Naive thymus-derived CD4-positive, alpha-beta T cell (primary cell): ENCODE results near the gene HAND2. TPM values are rescaled to one million over a fixed set of nuclear protein-coding genes. Genes with fewer than 3 reads are reported as not detected.

Experiments used
- ATAC-seq: fragments of 150-1000 bp; cut with Tn5 transposase; 2 replicates; pipeline ENCODE4 v1.10.0; 2021; ENCODE audit warnings: mild to moderate bottlenecking, moderate library complexity
- CTCF ChIA-PET: fragments of 350-600 bp; sonication (Branson Sonifier 250); formaldehyde crosslinking; loops from one replicate; lab custom pipeline; 2021; ENCODE audit warnings: antibody characterized with exemption; lab: Charles Lee
- POLR2A ChIA-PET: fragments of 350-600 bp; sonication (Branson Sonifier 250); formaldehyde crosslinking; loops from one replicate; lab custom pipeline; 2021; ENCODE audit warnings: antibody characterized with exemption, inconsistent platforms; lab: Charles Lee
- DNase-seq, 9 donors: peaks; one replicate each; pipeline versions ENCODE4 v3.0.0 to v3.0.0-alpha.2; 2020 to 2022; ENCODE audit warnings: mixed read lengths in 1 of 9
- H3K27ac ChIP-seq: one replicate; pipeline ENCODE4 v1.7.0; 2013; ENCODE audit warnings: mild to moderate bottlenecking, low read depth, low read length, moderate library complexity
- H3K27me3 ChIP-seq, 2 donors: one replicate each; pipeline ENCODE4 v1.7.0; 2013; ENCODE audit warnings: low read length in 2 of 2, mild to moderate bottlenecking in 2 of 2, moderate library complexity in 2 of 2; ENCODE audit not compliant: control insufficient read depth in 2 of 2, insufficient read depth in 2 of 2
- H3K36me3 ChIP-seq, 3 experiments: 1 replicate in 2 of 3; 2 replicates in 1 of 3; pipeline ENCODE4 v1.7.0; 2013; ENCODE audit warnings: low read length in 3 of 3, mild to moderate bottlenecking in 3 of 3, moderate library complexity in 1 of 3; ENCODE audit not compliant: insufficient read depth in 3 of 3, control insufficient read depth in 2 of 3
- H3K4me1 ChIP-seq, 2 donors: one replicate each; pipeline ENCODE4 v1.7.0; 2013; ENCODE audit warnings: low read length in 2 of 2, mild to moderate bottlenecking in 2 of 2, moderate library complexity in 1 of 2; ENCODE audit not compliant: control insufficient read depth in 2 of 2, insufficient read depth in 2 of 2
- H3K4me3 ChIP-seq: 2 replicates; pipeline ENCODE4 v1.7.0; 2013; ENCODE audit warnings: mild to moderate bottlenecking, low read length
- H3K9me3 ChIP-seq, 3 experiments: 1 replicate in 2 of 3; 2 replicates in 1 of 3; pipeline ENCODE4 v1.7.0; 2013; ENCODE audit warnings: low read length in 3 of 3; ENCODE audit not compliant: control insufficient read depth in 2 of 3
- H3K27ac Mint-ChIP-seq, 9 donors: one replicate each; pipeline ENCODE4 v1.8.0; 2020 to 2022; ENCODE audit warnings: mixed read lengths in 9 of 9, mild to moderate bottlenecking in 8 of 9, moderate library complexity in 5 of 9, inconsistent platforms in 2 of 9
- H3K27me3 Mint-ChIP-seq, 5 donors: one replicate each; pipeline ENCODE4 v1.8.0; 2021 to 2022; ENCODE audit warnings: mixed read lengths in 5 of 5, mild to moderate bottlenecking in 1 of 5
- H3K36me3 Mint-ChIP-seq, 5 donors: one replicate each; pipeline ENCODE4 v1.8.0; 2020 to 2022; ENCODE audit warnings: mixed read lengths in 5 of 5, mild to moderate bottlenecking in 3 of 5, inconsistent platforms in 1 of 5
- H3K4me1 Mint-ChIP-seq, 7 donors: one replicate each; pipeline ENCODE4 v1.8.0; 2020 to 2022; ENCODE audit warnings: mixed read lengths in 7 of 7, mild to moderate bottlenecking in 3 of 7, inconsistent platforms in 1 of 7
- H3K4me3 Mint-ChIP-seq, 10 donors: one replicate each; pipeline ENCODE4 v1.8.0; 2020 to 2022; ENCODE audit warnings: mild to moderate bottlenecking in 10 of 10, mixed read lengths in 10 of 10, moderate library complexity in 6 of 10, inconsistent platforms in 2 of 10
- H3K9me3 Mint-ChIP-seq, 11 donors: one replicate each; pipeline ENCODE4 v1.8.0; 2020 to 2022; ENCODE audit warnings: mixed read lengths in 11 of 11, mild to moderate bottlenecking in 4 of 11, inconsistent platforms in 1 of 11, moderate library complexity in 1 of 11
- intact Hi-C, 2 donors: fragments of 100-400 bp; cut with micrococcal nuclease; formaldehyde crosslinking; loops; one replicate each; pipeline ENCODE4 v1.15.1; 2023
- polyA plus RNA-seq, 2 donors: library from polyadenylated mRNA; unstranded; fragments of 300-500 nt; fragmentation: Illumina TruSeq; gene quantifications; one replicate each; pipeline ENCODE4 v1.2.3, GENCODE V29; 2021
- total RNA-seq, 6 experiments: library from RNA in 5 of 6; stranded (reverse) in 5 of 6; gene quantifications; 1 replicate in 5 of 6; 2 replicates in 1 of 6; pipeline ENCODE4 v1.2.3 and lab custom pipeline; 2021 to 2026

Gene HAND2
- total and polyA plus RNA-seq, 7 experiments from 2014 or later, result not detected

DNA sequence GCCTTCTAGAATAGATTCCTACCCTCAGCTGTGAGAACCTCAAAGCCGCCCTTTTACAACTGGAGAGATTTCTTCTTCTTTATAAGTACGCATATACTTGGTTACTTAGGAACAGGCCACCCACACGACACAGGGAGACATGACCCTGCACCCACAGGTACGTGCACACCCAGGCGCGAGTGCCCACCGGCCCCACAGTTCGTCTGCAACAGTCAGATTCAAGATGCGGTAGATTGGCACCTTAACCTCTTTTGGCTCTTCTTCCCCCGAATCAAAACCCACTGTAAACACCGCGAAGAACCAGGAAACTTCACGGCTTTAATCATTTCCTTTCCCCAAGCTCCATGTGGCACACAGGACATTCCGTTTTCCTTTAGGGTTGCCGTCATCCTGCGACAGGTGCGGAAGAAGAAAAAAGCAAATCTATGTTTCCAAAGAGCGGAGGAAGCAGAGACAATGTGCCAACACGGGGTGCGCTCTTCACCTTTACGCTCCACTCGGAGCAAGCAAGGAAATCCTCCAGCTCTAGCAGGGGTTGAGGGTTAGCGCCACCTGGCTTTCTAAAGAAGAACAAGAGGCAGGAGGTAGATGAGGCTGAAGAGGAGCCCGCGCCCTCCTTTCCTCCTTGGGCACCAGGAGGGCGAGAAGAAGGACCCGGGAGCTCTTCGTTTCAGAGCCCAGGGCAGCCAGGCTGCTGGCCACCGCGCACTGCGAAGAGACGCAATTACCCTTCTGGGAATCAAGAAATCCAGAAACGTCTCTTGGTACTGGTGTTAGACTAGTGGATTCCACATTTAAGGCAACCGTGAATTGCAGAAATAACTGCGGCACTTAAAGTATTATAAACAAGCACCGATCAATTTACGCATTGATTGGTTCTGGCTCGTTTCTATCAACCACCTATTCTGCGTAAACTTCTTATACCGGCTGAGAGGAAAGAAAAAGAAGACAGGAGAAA, 35.7 kb downstream of the HAND2 start:
- Mint-ChIP-seq H3K36me3 (no peaks in the 10 kb centered on the region), H3K9me3 (peaks cover 0 to 2% (median 0%) of the 10 kb centered on the region in 11 donors), H3K4me1 (peaks cover 9 to 35% (median 15%) of the 10 kb centered on the region in 7 donors), H3K27ac (peak overlapping the region in 1 of 9 donors; percentile 50), H3K27me3 (peaks cover 40 to 71% (median 50%) of the 10 kb centered on the region in 5 donors), H3K4me3 (peak overlapping the region; percentile 74 to 92 (median 85))
- Histone ChIP-seq H3K27me3 (no peaks in the 10 kb centered on the region), H3K27ac (no peak overlapping the region), H3K36me3 (no peaks in the 10 kb centered on the region), H3K4me1 (peaks cover 3 to 9% of the 10 kb centered on the region in 2 donors), H3K4me3 (peak overlapping the region; percentile 44), H3K9me3 (no peaks in the 10 kb centered on the region)
- CTCF ChIA-PET, result interaction anchor here (0.6 to 1.7 kb wide), 6 partner anchors 11 to 626 kb away, joined by 3 to 14 read pairs (median 4); no protein-coding TSS in a partner anchor
- POLR2A ChIA-PET, result interaction anchor here (0.6 to 0.8 kb wide), 2 partner anchors 74 to 160 kb away, joined by 3 read pairs; no protein-coding TSS in a partner anchor
- DNase-seq (peak in 8 of 9 donors; percentile 43 to 71 (median 56)), ATAC-seq (peak; percentile 96)
- intact Hi-C loops, result loop anchor here (1.0 to 5.0 kb wide), 10 partner anchors 74 to 482 kb away; partner anchors contain the start of genes GALNT7 (in 1 of the 2) and HMGB2 (in 1 of the 2)

DNA sequence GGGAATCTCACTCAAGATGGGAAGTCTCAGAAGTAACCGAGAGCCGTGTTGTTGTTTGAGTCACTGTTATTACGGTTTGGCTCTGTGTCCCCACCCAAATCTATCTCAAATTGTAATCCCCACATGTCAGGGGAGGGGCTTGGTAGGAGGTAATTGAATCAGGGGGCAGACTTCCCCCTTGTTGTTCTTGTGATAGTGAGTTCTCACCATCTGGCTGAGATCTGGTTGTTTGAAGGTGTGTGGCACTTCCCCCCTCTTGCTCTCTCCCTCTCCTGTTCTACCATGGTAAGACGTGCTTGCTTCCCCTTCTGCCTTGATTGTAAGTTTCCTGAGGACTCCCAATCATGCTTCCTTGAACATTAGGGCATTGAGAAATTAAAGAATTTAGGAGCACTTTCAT, 37.0 kb downstream of the HAND2 start:
- H3K36me3 ChIP-seq, result no peaks in the 10 kb centered on the region
- Mint-ChIP-seq H3K27me3 (peaks cover 27 to 58% (median 39%) of the 10 kb centered on the region in 5 donors), H3K4me1 (peaks cover 9 to 35% (median 15%) of the 10 kb centered on the region in 7 donors), H3K36me3 (no peaks in the 10 kb centered on the region), H3K4me3 (peak overlapping the region in 3 of 10 donors; percentile 13 to 29 (median 13)), H3K9me3 (peaks cover 0 to 2% (median 0%) of the 10 kb centered on the region in 11 donors), H3K27ac (no peak overlapping the region)
- DNase-seq (no peak), ATAC-seq (no peak)
- CTCF ChIA-PET, result interaction anchor here (0.7 to 1.1 kb wide), 2 partner anchors 12 to 108 kb away, joined by 3 to 4 read pairs; no protein-coding TSS in a partner anchor
- H3K4me1 ChIP-seq, result peaks cover 3 to 9% of the 10 kb centered on the region in 2 donors
- intact Hi-C loops, result loop anchor here in 1 of 2 donors (5.0 kb wide), 2 partner anchors 326 to 481 kb away; partner anchors contain the start of gene GALNT7
- no peak overlapping the region for H3K27ac ChIP-seq
- H3K9me3 ChIP-seq, result no peaks in the 10 kb centered on the region
- H3K27me3 ChIP-seq, result no peaks in the 10 kb centered on the region
- no peak overlapping the region for H3K4me3 ChIP-seq
- POLR2A ChIA-PET, result no interaction called here

DNA sequence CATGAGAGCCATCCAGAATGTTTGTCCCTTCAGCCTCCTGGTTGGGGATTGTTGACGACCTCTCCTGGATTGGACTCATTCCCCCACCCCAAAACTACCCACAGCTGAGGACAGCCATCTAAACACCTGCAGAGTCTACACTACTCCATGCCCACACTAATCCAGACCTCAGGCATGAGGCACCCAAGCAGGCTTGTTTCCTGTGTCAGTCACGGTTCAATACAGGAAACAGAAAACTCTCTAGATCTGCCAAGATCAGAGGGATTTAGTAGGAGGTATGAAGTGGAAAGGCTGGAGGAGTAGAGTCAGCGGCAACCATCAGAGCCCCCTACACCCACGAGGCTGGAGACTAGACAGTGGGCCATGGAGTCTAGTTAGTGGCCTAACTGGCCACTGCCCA, 37.7 kb downstream of the HAND2 start:
- H3K27me3 ChIP-seq, result no peaks in the 10 kb centered on the region
- no peak for DNase-seq
- intact Hi-C loops, result loop anchor here in 1 of 2 donors (5.0 kb wide), 2 partner anchors 325 to 480 kb away; partner anchors contain the start of gene GALNT7
- POLR2A ChIA-PET, result no interaction called here
- Mint-ChIP-seq H3K4me1 (peaks cover 9 to 35% (median 15%) of the 10 kb centered on the region in 7 donors), H3K9me3 (peaks cover 0 to 2% (median 0%) of the 10 kb centered on the region in 11 donors), H3K36me3 (no peaks in the 10 kb centered on the region), H3K4me3 (no peak overlapping the region), H3K27ac (peak overlapping the region in 1 of 9 donors; percentile 41), H3K27me3 (peaks cover 21 to 52% (median 34%) of the 10 kb centered on the region in 5 donors)
- no peak overlapping the region for H3K4me3 ChIP-seq
- no peaks in the 10 kb centered on the region for H3K36me3 ChIP-seq
- H3K9me3 ChIP-seq, result no peaks in the 10 kb centered on the region
- peaks cover 3 to 9% of the 10 kb centered on the region in 2 donors for H3K4me1 ChIP-seq
- H3K27ac ChIP-seq, result no peak overlapping the region
- CTCF ChIA-PET, result no interaction called here
- ATAC-seq, result no peak

DNA sequence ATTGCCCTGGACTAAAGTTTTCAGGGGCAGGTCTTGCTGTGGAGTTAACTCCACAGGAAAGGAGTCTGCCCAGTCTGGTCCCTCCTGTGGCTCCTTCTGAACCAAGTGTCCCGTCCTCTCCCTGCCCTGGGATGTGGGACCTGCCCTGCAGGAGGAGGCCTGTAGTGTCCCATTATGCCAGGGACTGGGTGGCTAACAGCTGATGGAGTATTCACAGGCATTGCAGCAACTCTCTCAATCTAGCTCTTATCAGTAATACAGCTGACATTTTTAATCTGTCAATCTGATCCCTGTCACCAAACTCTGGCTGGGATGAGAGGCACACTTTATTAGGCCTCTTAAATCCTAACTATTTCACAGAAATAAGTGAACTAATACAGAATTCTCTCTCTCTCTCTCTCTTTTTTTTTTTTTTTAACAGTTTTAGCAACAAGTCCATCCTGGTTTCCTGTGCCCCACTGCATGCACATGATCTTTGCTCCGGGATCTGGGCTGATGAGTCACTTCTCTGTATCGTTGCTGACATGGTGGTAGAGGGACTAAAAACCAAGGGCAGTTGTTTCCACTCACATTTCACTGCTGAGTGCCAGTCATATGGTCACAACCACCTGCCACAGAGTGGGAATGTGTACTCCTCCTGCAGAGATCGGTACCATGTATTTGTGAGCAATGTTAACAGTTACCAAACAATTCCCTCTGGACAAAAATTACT, 39.1 kb downstream of the HAND2 start:
- H3K9me3 Mint-ChIP-seq, result peaks cover 0 to 2% (median 0%) of the 10 kb centered on the region in 11 donors
- POLR2A ChIA-PET, result no interaction called here
- no peaks in the 10 kb centered on the region for H3K36me3 ChIP-seq
- H3K4me1 Mint-ChIP-seq, result peaks cover 9 to 35% (median 15%) of the 10 kb centered on the region in 7 donors
- H3K36me3 Mint-ChIP-seq, result no peaks in the 10 kb centered on the region
- H3K27ac Mint-ChIP-seq, result no peak overlapping the region
- ATAC-seq (no peak), DNase-seq (no peak)
- CTCF ChIA-PET, result interaction anchor here (1.0 kb wide), 1 partner anchor 65 kb away, joined by 5 read pairs; no protein-coding TSS in a partner anchor
- intact Hi-C loops, result loop anchor here in 1 of 2 donors (5.0 kb wide), 2 partner anchors 324 to 479 kb away; partner anchors contain the start of gene GALNT7
- no peak overlapping the region for H3K4me3 ChIP-seq
- no peak overlapping the region for H3K4me3 Mint-ChIP-seq
- H3K27me3 ChIP-seq, result no peaks in the 10 kb centered on the region
- H3K4me1 ChIP-seq, result peaks cover 3 to 9% of the 10 kb centered on the region in 2 donors
- no peaks in the 10 kb centered on the region for H3K9me3 ChIP-seq
- peaks cover 8 to 39% (median 26%) of the 10 kb centered on the region in 5 donors for H3K27me3 Mint-ChIP-seq
- H3K27ac ChIP-seq, result no peak overlapping the region

DNA sequence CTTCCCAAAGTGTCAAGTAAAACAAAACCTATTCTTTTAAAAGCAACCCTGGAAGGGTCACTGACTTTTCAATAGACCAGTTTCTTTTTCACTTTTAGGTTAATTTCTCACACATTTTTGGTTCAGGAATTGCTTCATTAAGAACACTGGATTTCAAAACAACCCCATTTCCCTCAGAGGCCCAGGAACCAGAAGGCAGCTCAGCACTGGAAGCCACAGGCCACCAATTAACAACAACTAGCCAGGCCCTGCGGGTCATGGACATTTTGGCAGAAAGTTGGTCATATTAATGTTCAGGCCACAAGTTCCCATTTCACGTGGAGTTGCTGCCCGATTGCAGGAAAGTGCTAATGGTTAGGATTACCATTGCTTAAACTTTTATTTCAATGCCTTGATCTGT, 39.8 kb downstream of the HAND2 start:
- H3K27ac Mint-ChIP-seq, result no peak overlapping the region

DNA sequence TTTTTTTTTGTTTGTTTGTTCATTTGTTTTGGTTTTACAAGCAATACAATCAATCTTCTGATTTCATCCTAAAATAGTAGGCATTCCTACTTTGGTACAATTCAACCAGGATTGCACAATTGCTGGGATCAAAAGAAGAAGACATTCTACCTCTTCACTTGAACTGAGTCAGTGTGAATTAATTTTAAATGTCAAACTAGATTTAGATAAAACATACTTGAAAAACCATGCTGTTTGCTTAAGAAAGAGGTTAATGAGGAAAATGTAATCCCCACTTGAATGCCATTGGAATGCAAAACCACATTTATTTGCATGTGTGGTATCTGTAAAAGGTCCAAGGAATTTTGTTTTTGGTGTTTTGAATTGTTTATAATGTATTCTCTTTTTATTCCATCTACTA, 40.5 kb downstream of the HAND2 start:
- Histone ChIP-seq H3K4me3 (no peak overlapping the region), H3K27ac (no peak overlapping the region), H3K27me3 (no peaks in the 10 kb centered on the region), H3K4me1 (peaks cover 0 to 7% of the 10 kb centered on the region in 2 donors), H3K9me3 (no peaks in the 10 kb centered on the region), H3K36me3 (no peaks in the 10 kb centered on the region)
- ChIA-PET CTCF (no interaction called here), POLR2A (no interaction called here)
- Mint-ChIP-seq H3K27ac (no peak overlapping the region), H3K27me3 (peaks cover under 1 to 28% (median 15%) of the 10 kb centered on the region in 5 donors), H3K4me1 (peaks cover 7 to 31% (median 13%) of the 10 kb centered on the region in 7 donors), H3K4me3 (no peak overlapping the region), H3K36me3 (no peaks in the 10 kb centered on the region), H3K9me3 (peaks cover 0 to 2% (median 0%) of the 10 kb centered on the region in 11 donors)
- no peak for DNase-seq
- intact Hi-C loops, result no loop called here
- no peak for ATAC-seq

More for the DNA sequence above, 39.8 kb downstream of the HAND2 start:
- Histone ChIP-seq H3K4me1 (peaks cover 3 to 9% of the 10 kb centered on the region in 2 donors), H3K27ac (no peak overlapping the region), H3K9me3 (no peaks in the 10 kb centered on the region), H3K4me3 (no peak overlapping the region), H3K36me3 (no peaks in the 10 kb centered on the region), H3K27me3 (no peaks in the 10 kb centered on the region)
- CTCF ChIA-PET, result no interaction called here
- Mint-ChIP-seq H3K27me3 (peaks cover 4 to 32% (median 20%) of the 10 kb centered on the region in 5 donors), H3K4me1 (peaks cover 9 to 35% (median 15%) of the 10 kb centered on the region in 7 donors), H3K9me3 (peaks cover 0 to 2% (median 0%) of the 10 kb centered on the region in 11 donors), H3K4me3 (no peak overlapping the region), H3K36me3 (no peaks in the 10 kb centered on the region)
- DNase-seq (no peak), ATAC-seq (no peak)
- POLR2A ChIA-PET, result no interaction called here
- intact Hi-C loops, result loop anchor here in 1 of 2 donors (5.0 kb wide), 2 partner anchors 323 to 478 kb away; partner anchors contain the start of gene GALNT7
